Measurements from ENCODE around the gene IL10RA. TPM values are rescaled to one million over a fixed set of nuclear protein-coding genes. Genes with fewer than 3 reads are reported as not detected.

Gene IL10RA
- total and polyA plus RNA-seq, 9 of the 15 experiments (the other 6 are each of a cell fraction or from before 2014, with no cell fraction given) = 0.17 to 17.3 (median 2.9) TPM

GRCh38 chr11:117997406-117997805, 11.2 kb downstream of the IL10RA start:
- ChIA-PET POLR2A (interaction anchor here (1.3 to 2.4 kb wide), 2 partner anchors 10 to 18 kb away, joined by 3 to 9 read pairs; partner anchors contain the start of gene IL10RA), CTCF (ENCODE audit: low intra/inter-chr PET ratio) (no interaction called here)
- Histone ChIP-seq H4K20me1 (replicated peaks; ENCODE audit: control insufficient read depth, insufficient read depth, low read length) (no peaks in the 10 kb centered on the region), H3K4me1 (replicated peaks in 1 of 2; ENCODE audit: control insufficient read depth in 2 of 2, insufficient read depth in 2 of 2, low read length in 2 of 2) (peaks cover 26 to 27% of the 10 kb centered on the region in 2 experiments), H3K9ac (ENCODE audit: insufficient read depth in 1 of 2, low read depth in 2 of 2, low read length in 2 of 2) (no peak overlapping the region), H2AFZ (ENCODE audit: low read depth, low read length) (no peak overlapping the region), H3K36me3 (ENCODE audit: control insufficient read depth, insufficient read depth, low read length) (peaks cover 23% of the 10 kb centered on the region; the same call in 2 of the 3 replicates), H3K4me3 (no peak overlapping the region), H3K9me3 (replicated peaks; ENCODE audit: control insufficient read depth, insufficient read depth, low read depth, low read length) (no peaks in the 10 kb centered on the region), H3K27ac (ENCODE audit: extremely low read depth, low read depth, low read length) (no peak overlapping the region), H3K79me2 (ENCODE audit: control insufficient read depth, insufficient read depth, low read length) (no peaks in the 10 kb centered on the region), H3K4me2 (ENCODE audit: insufficient read depth, low read length) (no peak overlapping the region), H3K27me3 (ENCODE audit: control insufficient read depth in 2 of 2, insufficient read depth in 2 of 2, low read length in 2 of 2) (no peaks in the 10 kb centered on the region), H3K9me1 (ENCODE audit: control insufficient read depth, insufficient read depth, low read length) (no peaks in the 10 kb centered on the region)
- ATAC-seq = no peak
- WGBS (ENCODE audit: insufficient coverage, low coverage, missing lambda C conversion rate) = 100% methylated on average over 2 of the region's 2 CpGs
- BruUV-seq (replicated peaks) = no TSS peak
- in situ Hi-C loops (cut with MboI) (no loop called here), intact Hi-C loops (cut with micrococcal nuclease) (no loop called here)
- FAIRE-seq = no peak
- DNase-seq (ENCODE audit: extremely low read depth in 1 of 4, low spot score in 3 of 4) = no peak
- TF ChIP-seq MYC (IDR thresholded peaks at IDR 0.05; ENCODE audit: low read depth, low read length) (no peak), MYC (CRISPR knock-in tag; IDR thresholded peaks at IDR 0.05; ENCODE audit: borderline replicate concordance, low read depth) (no peak), ZNF766 (CRISPR knock-in tag; conservative IDR thresholded peaks at IDR 0.05) (no peak), XRCC3 (IDR thresholded peaks at IDR 0.05) (no peak), NRF1 (conservative IDR thresholded peaks at IDR 0.05 in 1 of 2, IDR thresholded peaks at IDR 0.05 in 1 of 2) (no peak), DEAF1 (CRISPR knock-in tag; IDR thresholded peaks at IDR 0.05) (no peak), RCOR1 (IDR thresholded peaks at IDR 0.05; ENCODE audit: borderline replicate concordance in 1 of 2, low read depth in 2 of 2, low read length in 2 of 2) (no peak), ASH1L (IDR thresholded peaks at IDR 0.05; ENCODE audit: borderline replicate concordance, low read depth, partially characterized antibody) (no peak), TRIM28 (IDR thresholded peaks at IDR 0.05) (0 out of 2 replicates have a peak, but pooled peaks have one; percentile 32), NFXL1 (CRISPR knock-in tag; IDR thresholded peaks at IDR 0.05) (no peak), PPARD (CRISPR knock-in tag; IDR thresholded peaks at IDR 0.05) (no peak), FOXP1 (CRISPR knock-in tag; IDR thresholded peaks at IDR 0.05) (no peak), GATAD2A (IDR thresholded peaks at IDR 0.05) (no peak), CBFB (CRISPR knock-in tag; IDR thresholded peaks at IDR 0.05) (no peak), MAZ (CRISPR knock-in tag; conservative IDR thresholded peaks at IDR 0.05 in 1 of 2, IDR thresholded peaks at IDR 0.05 in 1 of 2) (no peak), ZNF316 (IDR thresholded peaks at IDR 0.05) (peak; percentile 62), ZKSCAN1 (IDR thresholded peaks at IDR 0.05; ENCODE audit: low read depth, low read length) (peak; percentile 93)
- TF ChIP-seq, protein P1, sequence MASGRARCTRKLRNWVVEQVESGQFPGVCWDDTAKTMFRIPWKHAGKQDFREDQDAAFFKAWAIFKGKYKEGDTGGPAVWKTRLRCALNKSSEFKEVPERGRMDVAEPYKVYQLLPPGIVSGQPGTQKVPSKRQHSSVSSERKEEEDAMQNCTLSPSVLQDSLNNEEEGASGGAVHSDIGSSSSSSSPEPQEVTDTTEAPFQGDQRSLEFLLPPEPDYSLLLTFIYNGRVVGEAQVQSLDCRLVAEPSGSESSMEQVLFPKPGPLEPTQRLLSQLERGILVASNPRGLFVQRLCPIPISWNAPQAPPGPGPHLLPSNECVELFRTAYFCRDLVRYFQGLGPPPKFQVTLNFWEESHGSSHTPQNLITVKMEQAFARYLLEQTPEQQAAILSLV (tag; IDR thresholded peaks at IDR 0.05) = no peak
- TF ChIP-seq, protein P2, sequence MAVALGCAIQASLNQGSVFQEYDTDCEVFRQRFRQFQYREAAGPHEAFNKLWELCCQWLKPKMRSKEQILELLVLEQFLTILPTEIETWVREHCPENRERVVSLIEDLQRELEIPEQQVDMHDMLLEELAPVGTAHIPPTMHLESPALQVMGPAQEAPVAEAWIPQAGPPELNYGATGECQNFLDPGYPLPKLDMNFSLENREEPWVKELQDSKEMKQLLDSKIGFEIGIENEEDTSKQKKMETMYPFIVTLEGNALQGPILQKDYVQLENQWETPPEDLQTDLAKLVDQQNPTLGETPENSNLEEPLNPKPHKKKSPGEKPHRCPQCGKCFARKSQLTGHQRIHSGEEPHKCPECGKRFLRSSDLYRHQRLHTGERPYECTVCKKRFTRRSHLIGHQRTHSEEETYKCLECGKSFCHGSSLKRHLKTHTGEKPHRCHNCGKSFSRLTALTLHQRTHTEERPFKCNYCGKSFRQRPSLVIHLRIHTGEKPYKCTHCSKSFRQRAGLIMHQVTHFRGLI (CRISPR knock-in tag; IDR thresholded peaks at IDR 0.05) = no peak
